ENCODE data around the gene C19orf73.

DNA sequence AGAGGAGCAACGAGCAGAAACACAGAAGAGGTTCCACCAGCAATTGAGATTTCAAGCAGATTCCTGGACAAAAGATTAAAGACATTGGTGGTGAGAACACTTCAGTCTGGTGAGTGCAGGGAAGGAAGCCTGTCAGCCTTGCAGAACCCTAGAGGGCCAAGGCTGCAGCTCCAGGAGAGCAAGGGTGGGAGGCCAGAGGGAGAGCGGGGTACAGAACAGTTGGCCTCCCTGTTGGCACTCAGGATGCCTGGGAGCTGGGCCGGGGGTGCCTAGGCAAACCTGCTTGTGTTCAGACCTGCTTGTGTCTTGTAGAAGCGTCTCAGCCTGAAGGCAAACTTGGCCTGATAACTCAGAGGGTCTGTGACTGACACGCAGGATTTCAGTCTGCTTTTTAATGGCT is 9.9 kb downstream of the C19orf73 start:
- TF ChIP-seq, protein P1, sequence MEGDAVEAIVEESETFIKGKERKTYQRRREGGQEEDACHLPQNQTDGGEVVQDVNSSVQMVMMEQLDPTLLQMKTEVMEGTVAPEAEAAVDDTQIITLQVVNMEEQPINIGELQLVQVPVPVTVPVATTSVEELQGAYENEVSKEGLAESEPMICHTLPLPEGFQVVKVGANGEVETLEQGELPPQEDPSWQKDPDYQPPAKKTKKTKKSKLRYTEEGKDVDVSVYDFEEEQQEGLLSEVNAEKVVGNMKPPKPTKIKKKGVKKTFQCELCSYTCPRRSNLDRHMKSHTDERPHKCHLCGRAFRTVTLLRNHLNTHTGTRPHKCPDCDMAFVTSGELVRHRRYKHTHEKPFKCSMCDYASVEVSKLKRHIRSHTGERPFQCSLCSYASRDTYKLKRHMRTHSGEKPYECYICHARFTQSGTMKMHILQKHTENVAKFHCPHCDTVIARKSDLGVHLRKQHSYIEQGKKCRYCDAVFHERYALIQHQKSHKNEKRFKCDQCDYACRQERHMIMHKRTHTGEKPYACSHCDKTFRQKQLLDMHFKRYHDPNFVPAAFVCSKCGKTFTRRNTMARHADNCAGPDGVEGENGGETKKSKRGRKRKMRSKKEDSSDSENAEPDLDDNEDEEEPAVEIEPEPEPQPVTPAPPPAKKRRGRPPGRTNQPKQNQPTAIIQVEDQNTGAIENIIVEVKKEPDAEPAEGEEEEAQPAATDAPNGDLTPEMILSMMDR (IDR thresholded peaks at IDR 0.05 in 2 of 3, conservative IDR thresholded peaks at IDR 0.05 in 1 of 3; ENCODE audit: insufficient read depth in 2 of 3, low read depth in 1 of 3, low read length in 3 of 3), result no peak
- no peak for TF ChIP-seq RNF2 (IDR thresholded peaks at IDR 0.05)
- no peak for TF ChIP-seq KDM4B (IDR thresholded peaks at IDR 0.05; ENCODE audit: borderline replicate concordance in 2 of 2, low read depth in 1 of 2)
- no peak for TF ChIP-seq RBM39 (optimal IDR thresholded peaks at IDR 0.05; ENCODE audit: low read depth, low read length)
- no peak for TF ChIP-seq GTF2F1 (IDR thresholded peaks at IDR 0.05; ENCODE audit: low read depth, low read length)
- no peak for TF ChIP-seq ILK (tag; IDR thresholded peaks at IDR 0.05; ENCODE audit: borderline replicate concordance, low read depth)
- no peak for TF ChIP-seq STAG1 (CRISPR knock-in tag; IDR thresholded peaks at IDR 0.05; ENCODE audit: borderline replicate concordance)
- no peak for TF ChIP-seq ZKSCAN3 (CRISPR knock-in tag; IDR thresholded peaks at IDR 0.05)
- TF ChIP-seq, protein P2, sequence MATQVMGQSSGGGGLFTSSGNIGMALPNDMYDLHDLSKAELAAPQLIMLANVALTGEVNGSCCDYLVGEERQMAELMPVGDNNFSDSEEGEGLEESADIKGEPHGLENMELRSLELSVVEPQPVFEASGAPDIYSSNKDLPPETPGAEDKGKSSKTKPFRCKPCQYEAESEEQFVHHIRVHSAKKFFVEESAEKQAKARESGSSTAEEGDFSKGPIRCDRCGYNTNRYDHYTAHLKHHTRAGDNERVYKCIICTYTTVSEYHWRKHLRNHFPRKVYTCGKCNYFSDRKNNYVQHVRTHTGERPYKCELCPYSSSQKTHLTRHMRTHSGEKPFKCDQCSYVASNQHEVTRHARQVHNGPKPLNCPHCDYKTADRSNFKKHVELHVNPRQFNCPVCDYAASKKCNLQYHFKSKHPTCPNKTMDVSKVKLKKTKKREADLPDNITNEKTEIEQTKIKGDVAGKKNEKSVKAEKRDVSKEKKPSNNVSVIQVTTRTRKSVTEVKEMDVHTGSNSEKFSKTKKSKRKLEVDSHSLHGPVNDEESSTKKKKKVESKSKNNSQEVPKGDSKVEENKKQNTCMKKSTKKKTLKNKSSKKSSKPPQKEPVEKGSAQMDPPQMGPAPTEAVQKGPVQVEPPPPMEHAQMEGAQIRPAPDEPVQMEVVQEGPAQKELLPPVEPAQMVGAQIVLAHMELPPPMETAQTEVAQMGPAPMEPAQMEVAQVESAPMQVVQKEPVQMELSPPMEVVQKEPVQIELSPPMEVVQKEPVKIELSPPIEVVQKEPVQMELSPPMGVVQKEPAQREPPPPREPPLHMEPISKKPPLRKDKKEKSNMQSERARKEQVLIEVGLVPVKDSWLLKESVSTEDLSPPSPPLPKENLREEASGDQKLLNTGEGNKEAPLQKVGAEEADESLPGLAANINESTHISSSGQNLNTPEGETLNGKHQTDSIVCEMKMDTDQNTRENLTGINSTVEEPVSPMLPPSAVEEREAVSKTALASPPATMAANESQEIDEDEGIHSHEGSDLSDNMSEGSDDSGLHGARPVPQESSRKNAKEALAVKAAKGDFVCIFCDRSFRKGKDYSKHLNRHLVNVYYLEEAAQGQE (IDR thresholded peaks at IDR 0.05; ENCODE audit: borderline replicate concordance), result no peak
- TF ChIP-seq, protein P2 (CRISPR knock-in tag; IDR thresholded peaks at IDR 0.05; ENCODE audit: low read depth), result no peak
- no peak for TF ChIP-seq PCBP1 (IDR thresholded peaks at IDR 0.05; ENCODE audit: low read depth, low read length, poor library complexity, severe bottlenecking)

All from K562 (cell line).